ENCODE data around the gene PRRC2A.

DNA sequence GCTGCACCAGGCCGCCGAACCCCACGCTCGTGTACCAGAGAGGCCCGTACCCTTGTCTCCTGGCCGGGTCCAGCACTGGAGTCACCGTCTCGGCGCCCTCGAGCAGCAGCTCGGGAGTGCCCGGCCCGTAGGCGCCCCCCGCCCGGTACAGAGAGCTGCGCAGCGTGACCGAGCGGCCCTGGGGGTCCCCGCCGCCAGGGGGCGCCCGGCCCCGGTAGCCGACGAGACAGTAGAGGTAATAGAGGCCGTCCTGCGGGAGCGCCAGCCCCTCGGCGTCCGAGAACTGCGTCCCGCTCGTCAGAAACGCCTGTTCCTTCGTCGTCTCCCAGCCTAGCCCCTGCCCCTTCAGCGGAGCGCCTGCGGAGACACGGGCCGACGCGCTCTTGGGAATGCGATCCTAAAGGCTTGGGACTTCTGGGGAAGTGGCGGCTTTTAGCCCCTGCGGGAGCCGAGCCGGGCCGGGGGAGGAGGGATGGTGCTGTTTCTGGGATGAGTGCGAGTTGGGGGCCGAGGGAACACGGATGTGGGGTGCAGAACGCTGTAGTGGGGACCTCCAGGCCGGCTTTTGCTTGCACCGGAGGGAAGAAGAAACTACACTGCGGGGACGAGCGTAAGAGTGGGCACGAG, 39.6 kb upstream of the PRRC2A start:
- TF ChIP-seq, protein P1, sequence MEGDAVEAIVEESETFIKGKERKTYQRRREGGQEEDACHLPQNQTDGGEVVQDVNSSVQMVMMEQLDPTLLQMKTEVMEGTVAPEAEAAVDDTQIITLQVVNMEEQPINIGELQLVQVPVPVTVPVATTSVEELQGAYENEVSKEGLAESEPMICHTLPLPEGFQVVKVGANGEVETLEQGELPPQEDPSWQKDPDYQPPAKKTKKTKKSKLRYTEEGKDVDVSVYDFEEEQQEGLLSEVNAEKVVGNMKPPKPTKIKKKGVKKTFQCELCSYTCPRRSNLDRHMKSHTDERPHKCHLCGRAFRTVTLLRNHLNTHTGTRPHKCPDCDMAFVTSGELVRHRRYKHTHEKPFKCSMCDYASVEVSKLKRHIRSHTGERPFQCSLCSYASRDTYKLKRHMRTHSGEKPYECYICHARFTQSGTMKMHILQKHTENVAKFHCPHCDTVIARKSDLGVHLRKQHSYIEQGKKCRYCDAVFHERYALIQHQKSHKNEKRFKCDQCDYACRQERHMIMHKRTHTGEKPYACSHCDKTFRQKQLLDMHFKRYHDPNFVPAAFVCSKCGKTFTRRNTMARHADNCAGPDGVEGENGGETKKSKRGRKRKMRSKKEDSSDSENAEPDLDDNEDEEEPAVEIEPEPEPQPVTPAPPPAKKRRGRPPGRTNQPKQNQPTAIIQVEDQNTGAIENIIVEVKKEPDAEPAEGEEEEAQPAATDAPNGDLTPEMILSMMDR (IDR thresholded peaks at IDR 0.05): peak; percentile 99
- TF ChIP-seq TCF7L2 (IDR thresholded peaks at IDR 0.05; ENCODE audit: low read depth, low read length) (no peak), POLR2AphosphoS5 (IDR thresholded peaks at IDR 0.05; ENCODE audit: low read depth, low read length) (no peak; the same call in 1 of the 2 replicates), SIN3A (IDR thresholded peaks at IDR 0.05; ENCODE audit: borderline replicate concordance, insufficient read depth, low read depth, low read length) (peak; percentile 47; the same call in 1 of the 2 replicates)
- TF ChIP-seq, protein P2, sequence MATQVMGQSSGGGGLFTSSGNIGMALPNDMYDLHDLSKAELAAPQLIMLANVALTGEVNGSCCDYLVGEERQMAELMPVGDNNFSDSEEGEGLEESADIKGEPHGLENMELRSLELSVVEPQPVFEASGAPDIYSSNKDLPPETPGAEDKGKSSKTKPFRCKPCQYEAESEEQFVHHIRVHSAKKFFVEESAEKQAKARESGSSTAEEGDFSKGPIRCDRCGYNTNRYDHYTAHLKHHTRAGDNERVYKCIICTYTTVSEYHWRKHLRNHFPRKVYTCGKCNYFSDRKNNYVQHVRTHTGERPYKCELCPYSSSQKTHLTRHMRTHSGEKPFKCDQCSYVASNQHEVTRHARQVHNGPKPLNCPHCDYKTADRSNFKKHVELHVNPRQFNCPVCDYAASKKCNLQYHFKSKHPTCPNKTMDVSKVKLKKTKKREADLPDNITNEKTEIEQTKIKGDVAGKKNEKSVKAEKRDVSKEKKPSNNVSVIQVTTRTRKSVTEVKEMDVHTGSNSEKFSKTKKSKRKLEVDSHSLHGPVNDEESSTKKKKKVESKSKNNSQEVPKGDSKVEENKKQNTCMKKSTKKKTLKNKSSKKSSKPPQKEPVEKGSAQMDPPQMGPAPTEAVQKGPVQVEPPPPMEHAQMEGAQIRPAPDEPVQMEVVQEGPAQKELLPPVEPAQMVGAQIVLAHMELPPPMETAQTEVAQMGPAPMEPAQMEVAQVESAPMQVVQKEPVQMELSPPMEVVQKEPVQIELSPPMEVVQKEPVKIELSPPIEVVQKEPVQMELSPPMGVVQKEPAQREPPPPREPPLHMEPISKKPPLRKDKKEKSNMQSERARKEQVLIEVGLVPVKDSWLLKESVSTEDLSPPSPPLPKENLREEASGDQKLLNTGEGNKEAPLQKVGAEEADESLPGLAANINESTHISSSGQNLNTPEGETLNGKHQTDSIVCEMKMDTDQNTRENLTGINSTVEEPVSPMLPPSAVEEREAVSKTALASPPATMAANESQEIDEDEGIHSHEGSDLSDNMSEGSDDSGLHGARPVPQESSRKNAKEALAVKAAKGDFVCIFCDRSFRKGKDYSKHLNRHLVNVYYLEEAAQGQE (IDR thresholded peaks at IDR 0.05; ENCODE audit: insufficient read depth in 1 of 2, low read depth in 2 of 2, low read length in 1 of 2): 0 out of 4 replicates have a peak, but pooled peaks of 1 of the 2 experiments have one; percentile 8

All from Panc1 (cell line).